KOPT-K1 (cell line): ENCODE measurements around the gene PRDM16.

Experiments used
- H3K27ac ChIP-seq: fragments of 200-600 bp; sonication (generic); 2 replicates; pipeline ENCODE4 v1.5.1; 2016; ENCODE audit warnings: antibody characterized with exemption, mild to moderate bottlenecking, low read depth, low read length; ENCODE audit not compliant: poor library complexity, severe bottlenecking
- H3K36me3 ChIP-seq: fragments of 200-600 bp; sonication (generic); 2 replicates; pipeline ENCODE4 v1.5.1; 2017; ENCODE audit warnings: antibody characterized with exemption, mild to moderate bottlenecking, low read length, moderate library complexity; ENCODE audit not compliant: insufficient read depth
- H3K9me3 ChIP-seq: fragments of 200-600 bp; sonication (generic); 2 replicates; pipeline ENCODE4 v1.5.1; 2017; ENCODE audit warnings: antibody characterized with exemption, low read length, mild to moderate bottlenecking; ENCODE audit not compliant: insufficient read depth, poor library complexity, severe bottlenecking

The PRDM16 gene

DNA sequence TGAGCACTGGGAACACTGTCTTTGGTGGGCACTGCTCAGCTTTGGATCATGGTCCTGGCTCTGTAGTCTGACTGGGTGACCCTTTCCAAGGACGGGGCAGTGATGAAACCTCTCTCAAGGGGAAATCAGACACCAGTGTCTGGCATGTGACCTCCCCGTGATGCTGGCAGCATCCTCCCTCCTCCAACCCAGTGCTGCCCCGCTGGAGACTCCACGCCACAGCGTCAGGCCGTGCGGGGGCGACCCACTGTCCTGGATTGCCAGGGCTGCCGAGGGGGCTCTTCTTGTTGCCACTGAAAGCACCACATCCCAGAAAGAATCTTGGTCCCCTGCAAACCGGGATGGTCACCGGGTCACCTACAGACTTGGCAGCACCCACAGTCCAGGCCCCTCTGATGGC, 239.1 kb downstream of the PRDM16 start:
- no peak overlapping the region for H3K27ac ChIP-seq
- H3K9me3 ChIP-seq, result no peaks in the 10 kb centered on the region
- no peaks in the 10 kb centered on the region for H3K36me3 ChIP-seq

DNA sequence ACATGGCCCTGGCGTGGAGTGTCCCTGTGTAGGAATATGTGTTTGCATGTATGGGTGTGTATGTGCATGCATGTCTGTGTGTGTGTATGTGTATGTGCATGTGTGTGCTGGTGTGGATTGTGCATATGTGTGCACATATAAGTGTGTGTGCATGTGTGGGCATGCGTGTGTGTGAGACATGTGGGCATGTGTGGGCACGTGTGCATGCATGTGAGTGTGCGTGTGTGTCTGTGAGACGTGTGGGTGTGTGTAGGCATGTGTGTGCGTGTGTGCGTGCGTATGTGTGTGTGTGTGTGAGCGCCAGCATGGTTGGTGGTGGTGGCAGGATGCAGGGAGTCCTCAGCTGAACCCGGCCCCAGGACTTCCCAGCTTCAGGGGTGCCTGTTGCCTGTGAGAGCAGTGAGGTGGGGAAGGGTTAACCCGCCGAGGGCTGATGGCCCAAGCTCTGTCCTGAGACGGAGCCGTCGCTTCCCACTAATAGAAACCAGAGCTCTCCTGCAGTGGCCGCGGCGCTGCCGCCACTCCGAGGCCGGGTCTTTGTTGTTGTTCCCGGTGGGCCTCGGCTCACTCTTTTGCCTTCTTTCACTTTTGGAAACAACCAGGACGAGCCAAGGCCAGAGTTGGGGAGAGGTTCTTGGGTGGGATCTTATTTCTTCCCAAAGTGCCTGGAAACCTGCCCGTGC, 241.9 kb downstream of the PRDM16 start:
- no peaks in the 10 kb centered on the region for H3K36me3 ChIP-seq
- no peaks in the 10 kb centered on the region for H3K9me3 ChIP-seq
- no peak overlapping the region for H3K27ac ChIP-seq

DNA sequence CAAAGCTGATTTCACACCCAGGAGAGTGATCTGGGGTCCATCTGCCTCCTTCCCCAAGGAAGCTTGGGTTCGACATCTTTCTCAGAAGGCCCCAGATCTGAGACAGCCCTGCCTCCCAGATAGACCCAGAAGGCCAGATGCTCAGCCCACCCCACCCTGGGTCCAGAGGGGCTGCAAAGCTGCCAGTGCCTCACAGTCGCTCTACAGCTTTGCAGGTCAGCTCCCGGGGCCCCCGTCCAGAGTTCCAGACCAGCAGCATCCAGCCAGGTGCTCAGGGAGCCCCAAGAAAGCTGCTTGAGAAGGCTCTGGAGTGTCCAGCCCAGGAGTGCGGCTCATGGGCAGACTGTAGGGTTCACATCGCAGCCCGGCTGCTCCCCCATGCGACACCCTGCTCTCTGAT, 242.7 kb downstream of the PRDM16 start:
- peaks cover 5% of the 10 kb centered on the region for H3K9me3 ChIP-seq
- H3K27ac ChIP-seq, result no peak overlapping the region
- H3K36me3 ChIP-seq, result no peaks in the 10 kb centered on the region

DNA sequence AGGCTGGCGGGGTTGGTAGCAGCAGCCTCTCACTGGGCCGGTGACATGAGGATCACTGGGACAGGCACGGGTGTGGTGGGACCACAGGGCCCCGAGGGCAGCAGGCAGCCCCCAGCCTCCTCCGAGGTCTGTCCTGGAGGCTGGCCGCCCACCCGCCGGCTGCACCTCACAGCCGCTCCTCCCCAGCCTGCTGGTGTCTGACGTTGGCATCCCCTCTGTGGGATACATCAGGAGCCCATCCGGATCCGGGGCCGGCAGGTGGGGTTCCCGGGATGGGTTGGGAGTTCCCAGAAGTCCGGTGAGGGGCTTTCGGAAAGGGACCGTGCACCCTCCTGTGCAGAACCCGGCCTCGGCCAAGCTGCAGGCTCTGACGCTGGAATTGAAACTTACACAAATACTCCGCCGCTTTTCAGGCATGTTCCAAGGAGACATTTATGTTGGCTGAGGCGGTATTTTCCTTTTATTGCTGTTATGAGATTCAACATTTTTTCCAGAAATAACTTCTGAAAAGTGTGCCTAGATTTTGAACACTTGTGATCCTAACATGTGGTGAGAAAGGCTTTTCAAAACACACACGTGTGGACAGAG, 243.4 kb downstream of the PRDM16 start:
- H3K36me3 ChIP-seq, result no peaks in the 10 kb centered on the region

DNA sequence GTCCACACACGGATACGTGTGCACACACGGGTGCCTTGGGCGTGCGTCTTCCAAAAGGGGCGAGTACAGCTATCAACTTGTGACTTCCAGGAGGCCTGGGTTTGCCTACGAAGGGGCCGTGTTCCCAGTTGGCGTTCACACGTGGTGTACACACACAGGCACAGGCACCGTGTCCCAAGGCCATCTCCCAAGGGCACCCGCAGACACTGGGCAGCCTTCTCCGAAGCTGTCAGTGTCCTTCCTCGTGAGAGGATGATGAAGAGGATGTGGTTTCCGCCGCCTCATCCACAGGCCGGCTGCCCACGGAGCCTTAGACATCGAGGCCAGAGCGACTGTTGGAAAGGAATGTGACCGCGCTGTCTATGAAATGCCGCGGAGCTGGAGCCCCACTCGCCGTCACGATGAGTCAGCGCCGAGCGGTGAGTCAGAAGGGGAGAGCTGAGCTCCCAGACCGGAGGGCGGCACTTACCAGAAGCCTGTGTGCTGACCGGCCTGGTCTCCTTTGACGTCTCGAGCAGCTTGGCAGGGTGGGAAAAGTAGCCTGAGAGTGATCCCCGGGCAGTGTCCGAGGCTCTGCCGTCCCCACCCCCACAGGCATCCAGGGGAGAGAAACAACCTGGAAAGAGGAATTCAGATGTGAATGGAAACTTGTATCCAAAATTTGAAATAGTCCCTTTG, 244.0 kb downstream of the PRDM16 start:
- Histone ChIP-seq H3K27ac (no peak overlapping the region), H3K9me3 (peaks cover 8% of the 10 kb centered on the region)

More for the DNA sequence above, 243.4 kb downstream of the PRDM16 start:
- Histone ChIP-seq H3K9me3 (peaks cover 8% of the 10 kb centered on the region), H3K27ac (no peak overlapping the region)

DNA sequence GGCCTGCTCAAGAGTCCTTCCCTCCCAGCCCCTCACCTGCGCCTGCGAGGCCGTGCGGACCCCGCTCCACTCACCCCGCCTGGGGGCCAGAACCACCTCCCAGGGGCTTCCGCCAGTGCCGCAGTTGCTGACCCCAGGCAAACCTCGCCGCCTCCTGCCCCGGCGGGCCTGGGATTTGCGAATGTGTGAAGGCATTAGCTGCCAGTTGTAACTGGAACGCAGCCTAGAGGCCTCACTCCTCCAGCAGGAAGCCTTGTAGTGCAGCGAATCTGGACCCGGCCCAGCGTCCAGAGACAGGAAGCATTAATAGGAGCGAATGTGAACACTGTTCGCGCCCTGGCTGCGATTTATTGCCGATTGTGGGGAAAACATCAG, 244.6 kb downstream of the PRDM16 start:
- H3K27ac ChIP-seq, result no peak overlapping the region
- H3K9me3 ChIP-seq, result peaks cover 8% of the 10 kb centered on the region
- no peaks in the 10 kb centered on the region for H3K36me3 ChIP-seq

More for the DNA sequence above, 244.0 kb downstream of the PRDM16 start:
- H3K36me3 ChIP-seq, result no peaks in the 10 kb centered on the region

DNA sequence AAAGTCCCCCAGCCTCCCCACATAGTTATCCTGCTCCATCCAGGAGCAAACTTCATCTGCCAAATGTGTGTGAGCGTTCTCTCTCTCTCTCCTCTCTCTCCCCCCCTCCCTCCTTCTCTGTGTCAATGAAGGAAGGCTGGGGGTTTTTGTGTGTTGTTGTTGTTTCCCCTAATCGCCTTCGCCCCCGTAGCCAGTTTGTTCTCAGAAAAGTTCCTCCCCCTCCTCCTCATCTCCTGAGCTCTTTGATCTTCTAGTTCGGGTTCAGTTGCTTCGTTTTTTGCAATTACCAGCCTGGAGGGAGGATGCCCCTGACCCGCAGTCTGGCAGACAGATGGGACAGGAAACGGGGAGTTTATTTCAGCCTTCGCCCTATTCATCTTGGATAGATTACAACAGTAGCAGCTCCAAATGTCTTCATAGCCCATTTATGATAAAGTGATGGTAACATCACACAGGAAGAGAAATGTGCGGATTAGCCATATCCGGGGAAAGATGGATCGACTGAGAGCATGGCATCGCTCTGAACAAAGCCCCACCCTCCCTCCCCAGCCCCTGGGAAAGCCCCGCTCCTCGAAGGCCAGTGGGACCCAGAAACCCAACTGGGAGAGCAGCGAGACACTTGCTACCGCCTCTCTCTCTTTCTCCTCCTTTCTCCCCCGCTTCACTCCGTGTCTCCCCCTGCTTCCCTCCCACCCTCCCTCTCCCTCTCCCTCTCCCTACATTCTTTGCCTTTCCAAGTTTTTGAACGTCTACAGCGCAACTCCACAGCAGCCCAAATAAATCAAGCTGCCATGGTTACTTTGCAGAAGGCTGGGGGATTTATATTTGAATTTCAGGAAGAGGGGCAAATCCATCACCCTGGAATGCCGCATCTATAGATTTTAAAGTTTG, 245.7 kb downstream of the PRDM16 start:
- no peaks in the 10 kb centered on the region for H3K36me3 ChIP-seq
- H3K27ac ChIP-seq, result no peak overlapping the region
- H3K9me3 ChIP-seq, result peaks cover 8% of the 10 kb centered on the region

DNA sequence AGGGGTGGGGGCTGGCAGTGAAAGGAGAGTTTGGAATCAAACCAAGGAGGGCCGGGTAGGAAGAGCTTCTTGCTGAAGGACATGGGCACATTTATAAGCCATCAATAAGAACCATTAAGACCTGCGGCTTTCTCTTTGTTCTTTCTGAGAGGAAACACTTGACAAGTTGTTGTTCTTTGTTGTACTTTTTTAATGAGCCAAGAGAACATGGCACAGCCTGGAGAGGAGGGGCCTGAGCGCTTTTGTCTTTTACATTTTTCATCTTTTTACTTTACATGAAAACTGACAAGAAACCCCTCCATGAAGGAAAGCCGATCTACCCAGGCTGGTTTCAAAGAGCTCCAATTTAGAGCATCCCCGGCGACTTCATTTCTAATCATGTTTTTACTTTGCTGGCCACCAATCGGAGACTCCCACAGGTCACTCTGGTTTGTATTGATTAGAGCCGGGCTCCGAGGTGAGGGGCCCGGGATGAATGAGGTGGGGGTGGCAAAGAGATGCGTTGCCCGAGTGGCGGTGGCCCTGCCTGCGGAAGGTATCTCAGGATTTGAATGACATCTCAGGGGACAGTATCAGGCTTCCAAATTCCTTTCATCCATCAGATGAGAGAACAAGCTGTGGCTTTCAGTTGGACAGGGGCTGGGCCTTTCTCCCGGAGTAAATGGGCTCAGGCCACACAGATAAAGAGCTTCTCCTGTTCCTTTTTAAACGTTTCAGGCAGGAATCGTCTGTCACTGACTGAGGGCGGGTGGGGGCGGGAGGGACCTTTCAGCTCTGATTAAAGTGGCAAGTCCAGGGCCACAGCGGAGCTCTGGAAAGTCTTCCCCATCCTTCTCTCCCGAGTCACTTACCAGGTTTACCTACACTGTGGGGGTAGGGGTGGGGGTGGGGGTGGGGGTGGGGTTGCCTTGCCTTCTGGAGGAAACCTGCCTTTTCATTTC, 246.7 kb downstream of the PRDM16 start:
- Histone ChIP-seq H3K27ac (no peak overlapping the region), H3K9me3 (peaks cover 8% of the 10 kb centered on the region), H3K36me3 (no peaks in the 10 kb centered on the region)

DNA sequence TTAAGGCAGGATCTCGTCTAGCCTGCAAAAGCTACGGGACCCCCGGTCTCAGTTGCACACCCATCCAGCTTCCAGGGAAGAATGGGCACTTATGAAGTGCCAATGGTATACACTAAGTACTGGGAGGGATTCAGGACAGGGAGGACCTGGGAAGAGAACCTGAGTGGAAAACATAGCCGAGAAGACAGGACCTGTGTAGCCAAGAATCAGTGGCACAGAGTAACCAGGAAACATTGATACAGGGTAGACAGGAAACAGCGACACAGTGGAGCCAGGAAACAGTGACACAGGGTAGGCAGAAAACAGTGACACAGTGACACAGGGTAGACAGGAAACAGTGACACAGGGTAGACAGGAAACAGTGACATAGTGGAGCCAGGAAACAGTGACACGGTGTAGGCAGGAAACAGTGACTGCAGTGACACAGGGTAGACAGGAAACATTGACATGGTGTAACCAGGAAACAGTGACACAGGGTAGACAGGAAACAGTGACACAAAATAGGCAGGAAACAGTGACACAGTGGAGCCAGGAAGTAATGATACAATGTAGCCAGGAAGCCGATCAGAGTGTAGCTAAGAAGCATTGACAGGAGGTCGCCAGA, 247.4 kb downstream of the PRDM16 start:
- peaks cover 8% of the 10 kb centered on the region for H3K9me3 ChIP-seq
- no peaks in the 10 kb centered on the region for H3K36me3 ChIP-seq
- H3K27ac ChIP-seq, result no peak overlapping the region

DNA sequence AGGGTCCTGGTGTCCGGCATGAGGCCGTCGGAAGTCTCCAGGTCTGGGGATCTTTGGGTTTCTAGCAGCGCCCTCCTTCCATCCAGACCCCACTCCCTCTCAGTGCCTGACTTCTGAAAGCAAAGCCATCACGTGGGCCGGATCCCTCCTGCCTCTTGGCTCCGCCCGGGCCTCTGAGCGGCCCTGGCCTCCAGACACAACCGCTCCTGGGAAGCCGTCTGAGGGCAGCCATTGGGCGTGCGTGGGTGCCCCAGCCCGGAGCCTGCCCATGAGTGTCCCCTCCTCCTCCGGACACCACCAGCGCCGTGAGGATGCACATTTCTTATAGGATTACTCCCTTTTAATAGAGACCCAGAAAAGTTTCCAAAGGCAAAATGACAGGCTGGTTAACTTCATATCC, 248.5 kb downstream of the PRDM16 start:
- Histone ChIP-seq H3K9me3 (peaks cover 8% of the 10 kb centered on the region), H3K27ac (no peak overlapping the region), H3K36me3 (no peaks in the 10 kb centered on the region)

DNA sequence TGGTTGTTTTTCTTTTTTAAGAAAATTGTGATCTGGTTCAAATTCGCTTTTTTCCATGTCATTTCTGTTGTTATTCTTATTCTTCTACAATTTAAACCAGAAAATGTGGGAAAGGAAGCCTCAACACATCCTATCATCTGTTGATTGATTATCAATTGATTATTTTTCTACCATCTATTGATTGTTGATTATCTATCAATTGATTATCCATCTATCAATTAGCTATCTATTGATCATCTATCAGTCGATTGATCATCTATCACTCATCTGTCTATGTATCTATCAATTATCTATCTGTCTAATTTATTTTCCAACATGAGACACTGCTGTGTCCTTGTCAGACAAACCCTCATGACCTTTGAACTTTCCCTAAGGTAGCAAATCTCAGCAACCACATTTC, 249.3 kb downstream of the PRDM16 start:
- Histone ChIP-seq H3K9me3 (peaks cover 8% of the 10 kb centered on the region), H3K27ac (no peak overlapping the region), H3K36me3 (no peaks in the 10 kb centered on the region)

DNA sequence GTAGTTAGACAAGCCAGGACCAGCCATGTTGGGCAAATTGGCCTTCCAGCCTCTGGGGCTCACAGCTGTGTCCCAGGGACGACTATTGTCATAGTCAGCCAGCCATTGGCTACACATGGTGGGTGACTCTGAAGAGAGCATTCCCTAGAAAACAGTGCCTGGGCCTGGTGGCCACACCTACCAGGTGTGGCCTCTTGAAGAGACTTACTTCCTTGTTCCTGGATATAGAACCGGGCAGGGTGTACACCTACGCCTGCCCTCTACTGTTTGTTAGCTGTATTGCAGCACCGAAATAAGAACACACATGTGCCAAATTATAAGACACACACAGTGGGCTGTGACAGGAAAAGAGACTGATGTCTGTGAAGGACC, 250.9 kb downstream of the PRDM16 start:
- Histone ChIP-seq H3K27ac (no peak overlapping the region), H3K9me3 (peaks cover 8% of the 10 kb centered on the region), H3K36me3 (no peaks in the 10 kb centered on the region)

DNA sequence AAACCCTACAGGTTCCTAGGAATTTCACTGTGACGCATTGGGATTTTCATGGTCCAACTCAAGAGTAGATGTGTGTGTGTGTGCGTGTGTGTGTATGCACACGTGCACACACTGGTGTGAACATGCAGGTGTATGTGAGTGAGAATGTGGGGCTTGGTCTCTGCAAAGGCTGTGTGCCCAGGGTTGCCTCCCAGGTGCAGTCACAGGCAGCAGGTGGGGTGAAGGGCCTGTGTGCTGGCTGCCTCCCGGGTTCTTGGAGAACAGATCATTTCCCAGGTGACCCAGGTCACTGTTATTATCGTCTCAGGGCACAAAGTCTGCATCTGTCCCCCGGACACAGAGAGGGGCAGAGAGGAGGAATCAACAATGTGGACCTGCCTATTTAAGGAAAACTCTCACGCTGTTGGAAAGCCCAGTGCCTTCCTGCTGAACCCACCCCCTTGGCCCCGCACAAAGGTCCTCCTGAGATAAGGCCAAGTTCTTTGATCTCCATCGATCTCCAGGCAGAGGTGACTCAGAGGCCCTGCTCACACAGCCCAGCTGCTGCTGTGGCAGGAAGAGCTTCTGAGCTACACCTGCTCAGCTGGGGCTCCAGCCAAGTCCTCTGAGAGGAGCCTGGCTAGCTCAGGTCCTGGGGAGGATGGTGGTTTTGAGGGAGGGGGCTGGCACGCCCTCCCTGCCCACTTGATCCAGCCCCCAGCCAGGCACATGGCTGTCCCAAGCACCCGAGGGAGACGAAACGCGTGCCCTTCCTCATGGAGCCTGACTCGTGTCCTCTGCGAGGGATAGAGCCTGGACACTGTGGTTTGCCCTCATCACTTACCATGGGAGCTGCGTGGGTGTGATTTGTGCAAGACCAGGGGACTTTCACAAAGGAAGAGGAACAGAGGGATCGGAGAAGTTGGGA, 251.5 kb downstream of the PRDM16 start:
- no peaks in the 10 kb centered on the region for H3K36me3 ChIP-seq
- H3K9me3 ChIP-seq, result peaks cover 8% of the 10 kb centered on the region
- H3K27ac ChIP-seq, result no peak overlapping the region
